Ecto neural progenitor cell (in vitro differentiated cells): ENCODE measurements around the gene SERPINB1.

Experiments used
- DNase-seq: peaks from one replicate; pipeline ENCODE4 v3.0.0-alpha.2; 2018; ENCODE audit warnings: low spot score

The SERPINB1 gene

DNA sequence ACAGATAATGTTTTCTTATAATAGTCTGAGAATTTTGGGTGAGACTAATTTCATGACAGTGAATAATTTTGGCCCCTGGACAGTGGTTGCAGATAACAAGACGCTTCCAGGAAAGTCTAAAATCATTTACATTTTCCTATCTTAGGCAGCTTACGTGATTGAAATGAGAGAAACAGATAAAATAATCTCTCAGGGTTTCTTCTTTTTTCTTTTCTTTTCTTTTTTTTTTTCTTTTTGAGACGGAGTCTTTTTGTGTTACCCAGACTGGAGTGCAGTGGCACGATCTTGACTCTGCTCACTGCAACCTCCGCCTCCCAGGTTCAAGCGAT, 4.2 kb upstream of the SERPINB1 start:
- DNase-seq, result no peak

DNA sequence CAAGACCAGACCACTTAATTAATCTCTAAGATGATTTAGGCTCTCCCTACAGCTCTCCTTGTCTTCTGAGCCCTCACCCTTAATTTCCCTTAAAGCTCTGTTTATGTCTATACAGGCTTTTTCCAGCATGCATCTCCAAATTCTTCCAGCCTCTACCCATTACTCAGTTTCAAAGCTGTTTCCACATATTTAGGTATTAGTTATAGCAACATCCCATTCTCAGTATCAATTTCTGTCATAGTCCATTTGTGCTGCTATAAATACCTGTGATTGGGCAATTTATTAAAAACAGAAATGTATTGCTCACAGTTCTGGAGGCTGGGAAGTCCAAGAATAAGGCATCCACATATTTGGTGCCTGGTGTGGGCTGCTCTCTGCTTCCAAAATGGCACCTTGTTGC, 2.3 kb upstream of the SERPINB1 start:
- no peak for DNase-seq

DNA sequence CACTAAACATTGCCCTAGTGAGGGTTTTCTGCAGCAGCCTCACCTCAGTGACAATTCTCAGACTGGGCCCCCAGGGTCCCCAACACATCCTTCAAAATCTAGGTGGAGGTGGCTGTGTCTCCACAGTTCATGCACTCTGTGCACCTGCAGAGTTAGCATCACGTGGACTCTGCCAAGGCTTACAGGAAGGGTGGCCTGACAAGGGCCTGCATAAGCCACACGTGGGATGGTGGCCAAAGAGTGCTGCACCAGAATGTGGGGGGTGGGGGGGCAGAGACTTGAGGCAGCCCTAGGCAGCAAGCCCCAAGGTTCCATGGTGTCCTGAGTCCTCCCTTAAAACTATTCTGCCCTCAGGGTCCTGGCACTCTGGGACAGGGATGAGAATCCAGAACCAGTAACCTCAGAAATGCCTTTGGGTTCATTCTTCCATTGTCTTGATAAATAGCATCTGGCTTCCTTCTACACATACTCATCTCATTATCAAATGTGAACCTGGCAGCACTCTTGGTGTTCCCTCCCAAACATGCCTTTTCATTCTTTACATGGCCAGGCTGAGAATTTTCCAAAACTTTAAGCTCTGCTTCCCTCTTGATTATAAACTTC, 1.6 kb upstream of the SERPINB1 start:
- DNase-seq, result no peak

DNA sequence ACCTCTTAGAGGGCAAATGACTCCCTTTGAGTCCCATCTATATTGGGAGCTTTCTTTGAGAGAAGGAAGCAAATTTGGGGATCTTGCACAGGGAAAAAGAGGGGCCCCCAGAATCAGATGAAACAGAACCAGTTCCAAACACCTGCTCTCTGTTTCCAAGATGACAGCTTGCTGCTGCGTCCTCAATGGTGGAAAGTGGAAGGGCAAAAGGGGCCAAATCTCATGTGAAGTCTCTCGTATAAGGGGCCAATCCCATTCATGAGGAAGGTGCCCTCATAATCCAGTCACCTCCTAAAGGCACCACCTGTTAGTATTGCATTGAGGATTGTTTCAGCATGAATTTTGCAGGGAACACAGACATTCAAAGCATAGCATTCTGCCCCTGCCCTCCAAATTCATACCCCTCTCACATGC, 483 bp upstream of the SERPINB1 start:
- no peak for DNase-seq

DNA sequence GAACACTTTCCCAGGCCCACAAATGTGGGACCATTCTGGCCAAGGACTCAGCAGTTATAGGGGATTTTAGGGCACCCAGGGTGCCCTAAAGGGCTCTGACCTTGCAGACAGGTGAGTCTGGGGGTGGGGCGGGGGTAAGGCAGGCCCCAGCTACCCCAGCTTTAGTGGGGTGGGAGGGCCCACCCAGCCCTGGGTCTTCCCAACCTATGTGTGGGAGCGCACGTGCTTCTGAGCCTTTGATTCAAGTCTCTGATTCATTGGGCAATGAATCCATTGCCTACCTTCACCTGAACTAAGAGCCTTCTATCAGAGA, 958 bp downstream of the SERPINB1 start:
- DNase-seq, result no peak

DNA sequence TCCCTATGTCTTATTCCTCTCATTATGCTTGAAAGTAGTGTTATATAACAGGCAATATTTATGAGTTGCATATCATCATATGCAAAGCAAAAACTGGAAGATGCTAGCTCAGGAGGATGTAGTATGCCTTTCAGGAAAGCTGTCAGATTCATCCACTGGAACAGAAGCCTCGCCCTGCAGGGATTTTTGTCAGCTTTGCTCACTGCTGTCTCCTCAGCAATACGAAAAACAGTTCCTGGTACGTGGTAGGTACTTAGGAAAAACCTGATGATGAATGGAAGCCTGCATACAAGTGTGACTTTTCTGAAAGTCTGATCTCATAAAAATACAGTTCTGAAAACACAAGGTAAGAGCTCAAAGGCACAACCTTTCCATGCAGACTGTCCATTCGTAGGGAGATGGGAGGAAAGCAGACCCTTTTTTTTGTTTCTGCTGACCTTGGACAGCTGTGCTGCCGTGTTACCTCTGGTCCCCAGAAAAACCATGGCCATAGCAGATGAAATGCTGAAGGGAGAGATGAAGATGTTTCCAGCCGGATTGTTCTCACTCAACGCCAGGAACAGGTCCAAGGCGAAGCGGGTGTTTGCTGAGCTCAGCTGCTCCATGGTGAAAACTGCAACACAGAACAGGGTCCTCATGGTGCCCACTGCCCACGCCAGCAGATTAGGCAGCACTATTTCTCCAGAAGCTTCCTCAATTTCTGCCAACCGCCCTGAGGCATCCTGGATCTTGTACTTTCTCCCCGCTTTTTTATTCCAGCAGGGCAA, 1.5 kb downstream of the SERPINB1 start:
- no peak for DNase-seq

DNA sequence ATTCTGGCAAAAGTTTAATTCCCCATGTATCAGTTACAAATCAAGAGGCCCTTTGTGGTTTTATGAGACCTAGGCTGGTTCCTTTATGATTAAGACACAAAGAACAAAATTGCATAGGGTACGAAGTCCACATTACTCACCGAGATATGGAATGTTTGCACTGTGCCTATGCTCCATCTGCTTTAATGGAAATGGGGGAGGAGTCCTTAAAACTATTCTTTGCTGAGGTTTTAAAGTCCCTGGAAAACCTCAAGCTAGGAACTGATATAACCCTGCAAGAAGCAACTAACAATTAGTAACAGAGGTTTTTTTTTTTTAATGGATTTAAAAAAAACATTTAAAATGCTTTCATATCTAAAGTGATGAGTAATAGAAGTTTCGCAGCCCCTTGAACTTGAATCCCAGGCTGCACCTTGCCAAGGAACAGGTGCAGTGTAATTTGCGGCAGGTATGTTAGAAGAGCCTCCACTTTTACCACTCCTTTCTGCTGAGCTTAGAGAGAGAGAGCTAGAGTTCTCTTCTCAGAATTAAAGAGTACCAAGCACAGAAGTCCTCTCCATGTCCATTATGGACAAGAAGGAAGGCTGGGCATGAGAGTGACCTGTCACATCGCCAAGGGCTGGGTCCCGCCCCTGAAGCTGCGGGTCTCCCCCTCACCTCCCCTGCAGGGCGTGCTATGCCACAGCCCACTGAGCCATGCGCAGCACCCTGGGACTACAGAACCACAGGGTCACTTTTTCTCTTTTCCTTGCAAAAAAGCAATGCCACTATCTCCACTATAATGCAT, 2.3 kb downstream of the SERPINB1 start:
- no peak for DNase-seq

DNA sequence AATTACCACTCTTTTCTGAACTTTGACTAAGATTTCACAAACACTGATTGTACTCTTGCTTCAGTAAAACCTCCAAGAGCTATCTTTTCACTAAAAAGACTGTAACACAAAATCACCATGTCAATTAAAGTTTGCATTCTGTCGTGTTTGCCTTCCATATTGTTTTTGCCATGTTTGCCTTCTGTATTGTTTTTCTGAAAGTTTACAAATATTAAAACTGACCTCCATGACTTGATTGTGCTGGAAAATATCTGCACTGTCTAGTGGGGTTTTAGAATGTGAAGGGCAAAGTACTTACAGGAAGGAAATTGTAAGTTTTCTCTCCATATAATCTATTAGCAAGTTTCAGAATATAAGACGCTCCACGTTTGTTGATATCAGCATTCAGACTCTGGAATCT, 3.4 kb downstream of the SERPINB1 start:
- DNase-seq, result no peak

DNA sequence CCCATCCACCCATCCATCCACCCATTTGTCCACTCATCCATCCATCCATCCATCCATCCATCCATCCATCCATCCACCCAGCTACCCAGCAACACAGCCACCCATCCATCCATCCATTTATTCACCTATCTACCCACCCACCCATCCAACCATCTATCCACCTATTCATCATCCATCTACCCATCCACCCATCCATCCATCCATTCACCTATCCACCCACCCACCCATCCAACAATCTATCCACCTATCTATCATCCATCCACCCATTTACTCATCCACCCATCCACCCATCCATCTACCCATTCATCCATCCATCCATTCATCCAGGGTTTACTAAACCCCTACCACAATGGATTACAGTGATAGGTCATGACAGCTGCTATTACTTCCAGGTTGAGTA, 7.4 kb downstream of the SERPINB1 start:
- no peak for DNase-seq

DNA sequence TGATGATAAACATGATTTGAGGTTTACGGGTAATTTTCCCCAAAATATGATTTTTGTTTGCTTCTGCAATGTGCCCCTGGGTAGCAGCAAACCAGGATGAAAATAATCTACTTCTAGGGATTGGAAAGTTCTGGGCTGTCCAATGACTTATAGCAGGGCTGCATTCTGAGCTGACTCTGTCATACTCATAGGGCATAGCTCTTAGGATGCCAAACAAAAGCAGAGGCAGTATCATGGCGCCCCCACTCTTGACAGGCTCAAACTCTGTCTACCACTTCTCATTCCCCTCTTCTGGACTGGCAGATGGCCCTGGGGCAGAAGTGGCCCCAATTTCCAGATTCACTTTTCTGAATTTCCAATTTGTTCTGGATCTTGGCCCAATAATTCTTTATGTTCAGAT, 10.3 kb downstream of the SERPINB1 start:
- DNase-seq, result no peak

DNA sequence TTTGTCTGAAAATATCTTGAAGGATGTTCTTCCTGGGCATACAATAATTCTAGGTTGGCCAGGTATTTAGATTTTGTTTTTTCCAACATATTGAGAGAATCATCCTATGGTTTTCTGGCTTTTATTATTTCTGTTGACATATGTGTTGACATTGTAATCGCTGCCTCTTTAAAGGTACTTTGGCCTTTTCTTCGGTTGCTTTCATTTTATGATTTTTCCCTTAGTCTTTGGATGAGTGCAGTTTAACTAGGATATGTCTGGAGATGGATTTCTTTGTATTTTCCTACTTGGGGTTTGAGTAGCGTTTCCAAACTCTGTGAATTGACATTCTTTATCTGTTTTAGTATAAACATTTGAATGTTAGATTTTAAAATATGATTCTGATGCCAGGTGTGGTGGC, 11.5 kb downstream of the SERPINB1 start:
- DNase-seq, result no peak

DNA sequence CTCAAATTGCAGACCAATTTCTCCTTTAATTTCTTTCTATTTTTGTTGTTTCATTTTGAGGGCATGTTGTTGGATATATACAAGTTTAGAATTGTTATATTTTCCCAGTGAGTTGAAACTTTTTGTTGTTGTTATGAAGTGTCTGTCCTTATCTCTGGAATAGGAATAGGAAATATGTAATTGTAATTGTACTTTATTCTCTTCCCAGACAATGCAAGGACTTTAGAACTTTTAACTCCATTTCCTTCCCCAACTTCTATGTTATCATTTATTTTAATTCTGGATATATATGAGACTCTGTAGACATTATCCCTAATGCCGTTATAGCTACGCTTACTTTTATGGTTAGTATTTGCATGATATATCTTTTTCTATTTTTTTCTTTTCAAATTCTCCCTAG, 12.4 kb downstream of the SERPINB1 start:
- DNase-seq, result no peak

DNA sequence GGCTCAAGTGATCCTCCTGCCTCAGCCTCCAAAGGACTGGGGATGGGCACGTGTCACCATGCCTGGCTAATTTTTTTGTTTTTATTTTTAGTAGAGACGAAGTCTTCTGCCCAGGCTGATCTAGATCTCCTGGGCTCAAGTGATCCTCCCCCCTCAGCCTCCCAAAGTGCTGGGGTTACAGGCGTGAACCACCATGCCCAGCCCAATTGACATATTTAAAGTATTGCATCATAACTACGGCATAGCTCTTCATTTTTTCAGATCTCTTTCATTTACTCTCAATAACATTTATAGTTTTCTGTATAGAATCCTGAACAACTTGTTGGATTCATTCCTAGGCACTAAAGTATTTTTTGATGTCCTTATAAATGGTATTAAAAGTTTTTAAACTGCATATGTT, 13.0 kb downstream of the SERPINB1 start:
- DNase-seq, result no peak

DNA sequence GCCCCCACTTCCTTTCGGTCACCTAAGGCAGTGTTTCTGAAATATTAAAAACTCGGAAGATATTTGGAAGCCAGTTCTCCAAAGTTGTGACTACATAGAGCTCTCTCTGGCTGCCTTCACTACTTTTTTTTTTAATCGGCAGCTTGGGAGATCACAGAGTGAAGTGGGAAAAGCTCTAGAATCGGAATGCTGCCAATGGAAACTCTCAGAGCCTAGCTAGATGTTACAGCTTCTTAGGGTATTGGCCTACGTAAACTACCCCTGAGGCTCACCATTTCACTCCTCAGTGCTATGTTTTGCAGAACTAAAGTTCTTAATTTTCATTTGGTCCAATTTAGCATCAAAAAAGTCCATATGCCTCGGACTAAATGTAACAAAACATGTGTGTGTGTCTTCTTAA, 14.5 kb downstream of the SERPINB1 start:
- DNase-seq, result no peak

DNA sequence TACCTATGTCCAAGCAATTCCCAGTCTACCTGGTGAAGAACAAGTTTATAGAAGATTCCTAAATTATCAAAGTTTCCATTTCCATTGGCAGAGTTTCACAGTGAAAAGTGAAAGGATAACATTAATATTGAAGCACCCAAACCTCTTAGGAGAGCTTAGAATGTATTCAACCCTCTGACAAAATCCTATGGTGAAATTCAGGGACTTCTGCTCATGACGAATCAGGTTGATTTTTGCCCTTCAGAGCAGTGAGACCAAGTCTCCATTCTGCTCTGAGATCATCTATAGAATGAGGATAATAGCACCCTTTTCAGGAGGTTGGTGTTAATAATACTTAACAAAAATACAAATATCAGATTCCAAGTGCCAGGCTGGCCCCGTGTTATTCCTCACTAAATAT, 15.5 kb downstream of the SERPINB1 start:
- DNase-seq, result no peak

DNA sequence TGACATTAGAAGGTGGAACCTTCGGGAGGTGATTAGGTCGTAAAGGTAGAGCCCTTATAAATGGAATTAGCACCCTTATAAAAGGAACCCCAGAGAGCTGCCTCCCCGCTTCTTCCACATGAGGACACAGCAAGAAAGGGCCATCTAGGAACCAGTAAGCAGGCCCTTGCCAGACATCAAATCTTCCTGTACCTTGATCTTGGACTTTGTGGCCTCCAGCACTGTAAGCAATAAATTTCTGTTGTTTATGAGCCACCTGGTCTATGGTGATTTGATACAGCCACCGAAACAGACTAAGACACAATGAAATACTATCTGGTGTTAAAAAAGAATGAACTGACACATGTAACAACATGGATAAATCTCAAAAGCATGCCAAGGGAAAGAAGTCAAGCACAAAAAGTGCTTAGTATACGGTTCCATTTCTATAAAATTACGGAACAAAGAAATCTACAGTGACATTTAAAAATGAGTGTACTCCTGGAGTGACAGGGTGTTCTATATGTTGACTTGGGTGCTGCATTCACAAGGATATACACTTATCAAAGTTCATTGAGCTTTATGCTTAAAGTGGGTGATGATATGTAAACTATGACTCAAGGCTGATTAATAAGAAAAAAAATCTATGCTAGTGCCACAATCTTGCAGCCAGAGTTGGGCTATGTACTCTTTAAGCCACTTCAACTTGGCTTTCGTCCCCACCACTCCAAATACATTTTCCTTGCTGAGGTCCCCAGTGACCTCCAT, 18.4 kb downstream of the SERPINB1 start:
- no peak for DNase-seq

DNA sequence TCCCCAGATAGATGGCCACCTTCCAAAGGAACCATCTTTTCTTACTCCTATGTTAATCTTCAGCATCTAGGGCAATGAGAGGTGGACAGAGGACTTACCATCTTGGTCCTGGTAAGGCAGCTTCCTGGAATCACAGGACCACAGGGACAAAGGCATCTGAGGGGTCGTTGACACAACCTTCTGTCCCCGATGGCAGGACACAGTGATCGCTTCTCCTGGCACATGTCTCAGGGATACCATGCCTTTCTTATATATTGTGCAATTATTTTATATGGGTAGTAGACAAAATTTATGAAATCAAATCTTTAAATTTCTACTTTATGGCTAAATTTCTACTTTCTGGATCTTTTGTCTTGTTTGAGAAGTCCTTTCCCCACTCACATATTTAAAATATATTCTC, 20.1 kb downstream of the SERPINB1 start:
- no peak for DNase-seq

DNA sequence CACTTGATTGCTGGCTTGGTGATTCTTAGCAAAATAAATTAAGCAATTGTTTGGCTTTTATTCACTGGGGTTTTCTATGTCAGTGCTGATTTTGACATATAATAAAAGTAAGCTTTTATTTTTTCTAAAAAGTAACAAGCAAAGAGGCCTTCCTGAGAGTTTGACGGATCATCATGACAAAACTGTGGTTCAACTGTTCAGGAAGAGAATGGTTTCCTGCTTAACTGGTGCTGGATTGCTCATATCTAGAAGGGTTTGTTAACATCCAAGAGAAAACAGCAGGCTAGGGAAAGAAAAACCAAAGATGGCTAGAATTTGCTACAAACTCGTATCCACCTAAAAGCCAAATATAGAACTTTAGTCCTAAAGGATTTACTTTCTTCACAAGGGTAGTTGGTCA, 21.2 kb downstream of the SERPINB1 start:
- DNase-seq, result no peak

DNA sequence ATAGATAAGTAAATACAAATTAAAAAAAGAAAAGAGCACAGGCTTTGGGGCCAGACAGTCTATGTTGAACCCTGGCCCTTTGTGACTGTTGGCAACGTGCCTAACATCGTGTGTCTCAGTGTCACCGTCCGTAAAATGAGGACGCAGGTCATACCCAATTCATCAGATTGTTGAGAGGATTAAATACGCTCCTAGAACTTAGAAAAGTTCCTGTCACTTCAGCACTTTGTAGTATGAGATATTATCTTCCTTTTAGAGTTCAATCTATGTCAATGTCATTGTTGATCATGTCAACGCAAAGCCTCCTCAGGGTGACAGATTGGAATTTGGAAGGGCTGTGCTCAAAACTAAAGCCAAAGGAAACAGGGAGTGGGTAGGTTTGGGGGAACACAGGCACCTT, 21.7 kb downstream of the SERPINB1 start:
- DNase-seq, result no peak

DNA sequence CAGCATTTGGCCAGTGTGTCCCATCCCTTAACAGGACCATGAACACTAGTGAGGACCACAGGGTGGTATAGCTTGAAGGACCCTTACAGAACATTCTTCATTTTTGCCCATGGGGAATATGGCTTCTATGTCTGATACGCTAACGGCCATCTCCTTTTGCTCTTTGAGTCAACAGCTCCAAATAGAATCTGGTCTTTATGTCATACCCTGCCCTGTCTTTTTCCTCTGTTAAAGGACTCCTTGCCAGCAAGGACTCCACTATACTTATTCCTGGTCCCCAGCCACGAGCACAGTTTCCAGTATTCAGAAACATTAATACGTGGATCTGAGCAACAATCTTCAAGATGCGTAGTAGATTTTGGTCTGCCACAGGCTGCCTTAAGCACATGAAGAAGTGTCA, 22.5 kb downstream of the SERPINB1 start:
- DNase-seq, result no peak

DNA sequence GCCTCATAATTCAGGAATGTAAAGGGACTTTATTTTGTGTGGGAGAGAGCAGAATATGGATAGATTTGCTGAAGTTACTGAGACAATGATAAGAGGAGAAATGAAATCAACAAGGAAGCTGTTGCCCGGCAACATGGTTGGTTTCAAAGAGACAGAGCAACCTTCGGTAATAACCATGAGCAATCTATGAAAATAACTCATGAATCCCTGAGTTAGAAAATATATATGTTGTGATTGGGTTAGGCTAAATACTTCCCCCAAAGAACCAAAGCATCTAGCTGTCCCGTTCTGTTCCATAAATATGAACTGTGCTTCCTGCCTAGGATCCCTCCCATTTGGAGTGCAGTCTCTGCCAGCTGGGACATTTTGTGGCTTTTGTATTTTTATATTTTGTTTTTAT, 23.1 kb downstream of the SERPINB1 start:
- no peak for DNase-seq

DNA sequence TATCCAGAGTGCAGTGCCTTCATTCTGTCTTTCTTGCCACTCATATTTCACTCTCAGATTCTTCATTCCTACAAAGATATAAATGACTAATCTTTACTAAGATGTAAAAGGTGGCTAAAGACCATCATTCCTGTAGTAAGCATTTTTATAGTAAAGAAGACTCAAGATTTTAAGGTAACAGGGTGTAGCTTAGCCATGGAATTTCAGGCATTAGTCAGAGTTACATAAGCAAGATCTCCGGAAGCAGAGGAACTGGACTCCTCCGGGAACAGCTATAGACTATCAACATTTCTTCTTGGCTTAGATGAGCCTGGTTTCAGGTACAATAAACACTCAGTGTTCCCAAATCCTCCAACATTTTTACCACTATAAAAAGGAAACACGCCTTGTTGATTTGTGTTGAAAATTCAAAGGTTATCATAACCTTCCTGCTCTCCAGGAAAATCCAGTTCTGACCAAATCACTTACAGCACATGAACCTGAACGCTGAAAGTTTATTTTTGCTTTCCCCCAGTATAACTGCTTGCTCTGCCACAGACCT, 23.7 kb downstream of the SERPINB1 start:
- DNase-seq, result no peak

DNA sequence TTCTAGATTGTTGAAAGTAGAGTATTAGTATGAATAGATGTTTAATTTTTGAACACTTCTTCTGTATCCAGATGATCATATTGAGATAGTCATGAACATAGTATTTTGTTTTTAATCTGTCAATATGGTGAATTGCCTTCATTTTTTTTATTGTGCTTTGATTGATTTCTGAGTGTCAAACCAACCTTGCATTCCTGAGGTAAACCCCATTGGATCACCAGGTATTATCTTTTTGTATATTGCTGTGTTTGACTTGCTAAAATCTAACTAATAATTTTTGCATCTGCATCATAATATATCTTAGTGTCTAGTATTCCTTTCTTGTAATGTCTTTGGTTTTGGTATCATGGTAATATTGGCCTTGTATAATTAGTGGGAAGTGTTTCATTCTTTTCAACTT, 25.5 kb downstream of the SERPINB1 start:
- DNase-seq, result no peak
